ENCODE measurements around the gene SYTL5. TPM values are rescaled to one million over a fixed set of nuclear protein-coding genes. Genes with fewer than 3 reads are reported as not detected.

Gene SYTL5
- total RNA-seq, 1 donor from 2014 or later: 0.08 TPM

DNA sequence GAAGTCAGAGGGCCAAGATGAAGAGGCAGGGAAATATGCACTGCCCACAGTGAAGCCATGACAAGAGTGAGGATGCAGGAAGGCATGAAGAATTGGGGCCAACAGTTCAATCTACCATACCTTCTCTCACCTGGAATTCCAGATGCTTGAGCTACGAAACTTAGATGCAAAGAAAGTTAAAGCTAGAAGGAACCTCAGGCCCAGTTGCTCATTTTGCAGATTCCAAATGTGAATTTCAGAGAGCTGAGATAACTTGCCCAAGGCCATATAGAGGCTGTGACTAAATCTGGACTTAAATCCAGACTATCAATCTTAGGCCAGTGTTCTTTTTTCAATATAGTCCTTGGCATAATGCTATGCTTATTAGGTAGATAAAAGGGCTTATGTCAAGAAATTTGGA is 121.6 kb downstream of the SYTL5 start:
- Histone ChIP-seq H3K36me3 (ENCODE audit: control insufficient read depth, insufficient read depth, low read length) (no peaks in the 10 kb centered on the region), H3K4me3 (ENCODE audit: low read depth, low read length) (no peak overlapping the region), H3K27me3 (ENCODE audit: control insufficient read depth, insufficient read depth, low read length) (no peaks in the 10 kb centered on the region)
- no peak for DNase-seq (ENCODE audit: low read depth)
- TF ChIP-seq, protein P1, sequence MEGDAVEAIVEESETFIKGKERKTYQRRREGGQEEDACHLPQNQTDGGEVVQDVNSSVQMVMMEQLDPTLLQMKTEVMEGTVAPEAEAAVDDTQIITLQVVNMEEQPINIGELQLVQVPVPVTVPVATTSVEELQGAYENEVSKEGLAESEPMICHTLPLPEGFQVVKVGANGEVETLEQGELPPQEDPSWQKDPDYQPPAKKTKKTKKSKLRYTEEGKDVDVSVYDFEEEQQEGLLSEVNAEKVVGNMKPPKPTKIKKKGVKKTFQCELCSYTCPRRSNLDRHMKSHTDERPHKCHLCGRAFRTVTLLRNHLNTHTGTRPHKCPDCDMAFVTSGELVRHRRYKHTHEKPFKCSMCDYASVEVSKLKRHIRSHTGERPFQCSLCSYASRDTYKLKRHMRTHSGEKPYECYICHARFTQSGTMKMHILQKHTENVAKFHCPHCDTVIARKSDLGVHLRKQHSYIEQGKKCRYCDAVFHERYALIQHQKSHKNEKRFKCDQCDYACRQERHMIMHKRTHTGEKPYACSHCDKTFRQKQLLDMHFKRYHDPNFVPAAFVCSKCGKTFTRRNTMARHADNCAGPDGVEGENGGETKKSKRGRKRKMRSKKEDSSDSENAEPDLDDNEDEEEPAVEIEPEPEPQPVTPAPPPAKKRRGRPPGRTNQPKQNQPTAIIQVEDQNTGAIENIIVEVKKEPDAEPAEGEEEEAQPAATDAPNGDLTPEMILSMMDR (IDR thresholded peaks at IDR 0.05; ENCODE audit: insufficient read depth, low read length, poor library complexity, severe bottlenecking): no peak

DNA sequence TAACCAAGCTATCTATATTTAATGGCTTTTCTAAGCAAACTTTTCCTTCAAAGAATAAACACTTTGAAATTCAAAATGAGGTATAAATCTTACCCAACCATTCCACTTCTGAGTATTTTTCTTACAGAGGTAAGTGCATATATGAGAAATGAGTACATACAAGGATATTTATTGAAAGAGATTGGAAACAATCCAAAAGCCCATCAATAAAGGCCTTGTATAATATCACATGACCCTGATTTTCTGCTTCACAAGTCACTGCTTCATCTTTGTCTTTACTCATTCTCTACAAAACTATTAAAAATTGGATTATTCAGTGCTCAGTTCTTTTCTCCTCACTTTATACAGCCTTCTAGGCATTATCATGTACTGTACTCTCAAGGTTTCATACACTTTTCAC is 123.0 kb downstream of the SYTL5 start:
- no peak for DNase-seq (ENCODE audit: low read depth)
- TF ChIP-seq, protein P1 (IDR thresholded peaks at IDR 0.05; ENCODE audit: insufficient read depth, low read length, poor library complexity, severe bottlenecking): no peak
- no peaks in the 10 kb centered on the region for H3K27me3 ChIP-seq (ENCODE audit: control insufficient read depth, insufficient read depth, low read length)
- H3K4me3 ChIP-seq (ENCODE audit: low read depth, low read length): no peak overlapping the region
- H3K36me3 ChIP-seq (ENCODE audit: control insufficient read depth, insufficient read depth, low read length): no peaks in the 10 kb centered on the region

DNA sequence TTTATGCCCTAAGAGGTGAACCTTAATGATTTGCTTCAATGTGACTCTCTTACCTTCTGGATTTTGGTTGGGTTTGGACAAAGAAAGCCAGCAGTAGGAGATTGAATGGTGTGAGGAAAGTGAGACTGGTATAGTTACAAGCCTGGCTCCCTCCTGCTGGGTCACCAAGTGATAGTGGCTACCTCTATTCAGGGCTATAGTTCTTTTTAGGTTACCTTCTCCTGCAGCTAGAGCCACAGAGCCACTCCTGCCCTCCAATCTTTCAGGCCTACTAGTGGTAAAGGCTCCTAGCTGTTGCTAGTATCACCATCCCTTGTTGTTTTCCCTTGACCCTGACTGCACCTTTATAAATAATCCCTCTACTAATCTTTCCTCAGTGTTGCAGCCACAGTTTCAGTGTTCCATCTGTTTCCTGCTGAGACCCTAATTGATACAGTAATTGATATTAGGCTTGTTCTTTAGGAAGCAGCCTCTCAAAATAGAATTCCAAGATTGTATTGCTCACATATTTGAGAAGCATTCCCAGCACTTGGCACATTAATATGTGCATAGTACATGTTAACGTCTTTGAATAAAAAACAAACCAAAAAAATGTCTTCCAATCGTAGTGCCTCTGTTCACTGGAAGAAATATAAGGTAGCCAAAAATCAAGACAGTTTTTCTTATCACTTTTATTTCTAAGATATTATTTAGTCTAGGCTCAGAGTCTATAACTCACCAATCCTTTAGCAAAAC is 132.0 kb downstream of the SYTL5 start:
- TF ChIP-seq, protein P1 (IDR thresholded peaks at IDR 0.05; ENCODE audit: insufficient read depth, low read length, poor library complexity, severe bottlenecking): no peak
- DNase-seq (ENCODE audit: low read depth): no peak
- Histone ChIP-seq H3K36me3 (ENCODE audit: control insufficient read depth, insufficient read depth, low read length) (no peaks in the 10 kb centered on the region), H3K27me3 (ENCODE audit: control insufficient read depth, insufficient read depth, low read length) (no peaks in the 10 kb centered on the region), H3K4me3 (ENCODE audit: low read depth, low read length) (no peak overlapping the region)

DNA sequence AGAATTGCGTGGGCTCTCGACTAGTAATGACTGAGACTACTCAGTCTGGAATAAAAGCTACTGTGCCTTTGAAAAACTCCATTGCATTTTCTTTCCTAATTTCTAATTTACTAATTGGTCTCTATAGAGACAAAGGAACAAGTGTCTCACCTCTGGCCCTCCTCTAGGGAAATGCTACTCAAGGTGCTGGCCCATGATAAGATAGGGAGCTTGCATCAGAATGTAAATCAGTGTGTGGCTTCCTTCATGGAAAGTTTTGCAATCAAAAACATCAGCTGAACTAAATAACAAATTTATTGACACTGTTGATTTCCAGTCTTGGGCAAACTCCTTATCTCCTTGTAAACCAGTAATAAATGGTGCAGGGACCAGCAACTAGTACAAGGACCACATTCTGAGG is 132.5 kb downstream of the SYTL5 start:
- no peaks in the 10 kb centered on the region for H3K27me3 ChIP-seq (ENCODE audit: control insufficient read depth, insufficient read depth, low read length)
- no peaks in the 10 kb centered on the region for H3K36me3 ChIP-seq (ENCODE audit: control insufficient read depth, insufficient read depth, low read length)
- DNase-seq (ENCODE audit: low read depth): no peak
- H3K4me3 ChIP-seq (ENCODE audit: low read depth, low read length): no peak overlapping the region
- TF ChIP-seq, protein P1 (IDR thresholded peaks at IDR 0.05; ENCODE audit: insufficient read depth, low read length, poor library complexity, severe bottlenecking): no peak

DNA sequence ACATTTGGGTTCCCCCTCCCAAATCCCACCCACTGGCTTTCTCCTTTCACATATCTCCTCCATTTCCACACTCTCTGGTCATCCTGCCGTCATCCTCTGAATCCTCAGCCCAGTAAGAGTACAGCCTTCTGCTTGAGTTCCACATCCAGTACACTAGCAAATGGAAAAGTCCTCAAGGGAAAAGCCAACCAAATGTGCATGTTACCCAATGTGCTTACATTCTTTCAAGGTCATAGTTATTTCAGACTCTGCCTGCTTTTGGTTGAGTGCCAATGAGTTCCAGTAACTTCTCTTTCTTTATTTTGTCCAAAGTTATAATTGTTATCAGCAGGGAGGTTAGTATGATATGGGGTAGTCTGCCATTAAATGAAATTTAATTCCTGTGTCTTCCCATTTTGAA is 136.3 kb downstream of the SYTL5 start:
- no peak for DNase-seq (ENCODE audit: low read depth)
- Histone ChIP-seq H3K4me3 (ENCODE audit: low read depth, low read length) (no peak overlapping the region), H3K36me3 (ENCODE audit: control insufficient read depth, insufficient read depth, low read length) (no peaks in the 10 kb centered on the region), H3K27me3 (ENCODE audit: control insufficient read depth, insufficient read depth, low read length) (no peaks in the 10 kb centered on the region)
- TF ChIP-seq, protein P1 (IDR thresholded peaks at IDR 0.05; ENCODE audit: insufficient read depth, low read length, poor library complexity, severe bottlenecking): no peak

DNA sequence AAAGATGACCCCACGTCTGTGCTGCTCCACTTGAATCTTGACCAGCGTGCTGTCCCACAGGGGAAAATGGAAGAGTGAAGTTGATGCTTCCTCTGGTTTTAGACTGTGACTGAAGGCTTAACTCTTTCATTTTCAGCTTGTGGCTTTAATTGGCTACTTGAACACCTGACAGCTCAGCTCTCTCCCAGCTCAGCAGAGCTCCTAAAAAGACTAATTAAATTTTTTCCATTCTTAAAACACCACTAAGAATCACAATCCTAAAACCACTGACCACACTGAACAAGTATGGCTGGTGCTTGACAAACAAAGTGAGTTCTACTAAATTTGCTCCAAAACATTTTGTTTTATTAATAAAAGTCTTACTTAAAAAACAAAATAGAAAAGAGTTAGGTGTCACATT is 142.7 kb downstream of the SYTL5 start:
- no peak overlapping the region for H3K4me3 ChIP-seq (ENCODE audit: low read depth, low read length)
- TF ChIP-seq, protein P1 (IDR thresholded peaks at IDR 0.05; ENCODE audit: insufficient read depth, low read length, poor library complexity, severe bottlenecking): no peak
- no peak for DNase-seq (ENCODE audit: low read depth)

More for the DNA sequence above, 142.7 kb downstream of the SYTL5 start:
- Histone ChIP-seq H3K27me3 (ENCODE audit: control insufficient read depth, insufficient read depth, low read length) (no peaks in the 10 kb centered on the region), H3K36me3 (ENCODE audit: control insufficient read depth, insufficient read depth, low read length) (no peaks in the 10 kb centered on the region)
